ENCODE measurements around the gene SNRPA. TPM values are rescaled to one million over a fixed set of nuclear protein-coding genes. Genes with fewer than 3 reads are reported as not detected.

Gene SNRPA
- total RNA-seq, 1 donor from 2014 or later: 130 TPM

DNA sequence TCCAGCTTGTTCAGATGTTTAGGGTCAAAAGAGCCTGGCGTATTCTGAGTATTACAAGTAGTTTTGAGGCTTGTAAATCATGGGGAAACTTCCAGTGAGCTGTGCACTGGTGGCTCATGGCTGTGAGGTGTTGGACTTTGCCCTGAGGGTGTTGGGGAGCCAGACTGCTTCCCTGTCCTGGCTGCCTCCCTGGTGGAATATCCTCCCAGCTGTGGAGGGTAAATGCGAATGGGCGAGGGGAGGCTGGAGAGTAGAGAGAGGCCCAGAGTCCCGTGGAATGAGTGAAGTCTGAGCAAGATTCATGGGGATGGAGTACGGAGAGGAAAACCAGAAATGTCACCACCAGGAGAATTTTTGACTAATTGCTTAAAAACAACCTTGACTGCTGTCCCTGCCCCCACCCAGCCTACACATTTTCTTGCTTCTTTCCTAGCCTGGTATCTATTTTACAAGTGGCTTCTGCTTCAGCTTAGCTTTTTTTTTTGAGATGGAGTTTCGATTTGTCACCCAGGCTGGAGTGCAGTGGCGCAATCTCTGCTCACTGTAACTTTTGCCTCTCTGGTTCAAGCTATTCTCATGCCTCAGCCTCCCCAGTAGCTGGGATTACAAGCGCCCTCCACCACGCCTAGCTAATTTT, 3.7 kb downstream of the SNRPA start:
- Mint-ChIP-seq H3K4me1 (ENCODE audit: unreplicated experiment) (peaks cover 27% of the 10 kb centered on the region), H3K4me3 (peak overlapping the region; percentile 84), H3K27ac (peak overlapping the region; percentile 95), H3K9me3 (no peaks in the 10 kb centered on the region), H3K36me3 (peaks cover 20% of the 10 kb centered on the region), H3K27me3 (no peaks in the 10 kb centered on the region)
- TF ChIP-seq, protein P1, sequence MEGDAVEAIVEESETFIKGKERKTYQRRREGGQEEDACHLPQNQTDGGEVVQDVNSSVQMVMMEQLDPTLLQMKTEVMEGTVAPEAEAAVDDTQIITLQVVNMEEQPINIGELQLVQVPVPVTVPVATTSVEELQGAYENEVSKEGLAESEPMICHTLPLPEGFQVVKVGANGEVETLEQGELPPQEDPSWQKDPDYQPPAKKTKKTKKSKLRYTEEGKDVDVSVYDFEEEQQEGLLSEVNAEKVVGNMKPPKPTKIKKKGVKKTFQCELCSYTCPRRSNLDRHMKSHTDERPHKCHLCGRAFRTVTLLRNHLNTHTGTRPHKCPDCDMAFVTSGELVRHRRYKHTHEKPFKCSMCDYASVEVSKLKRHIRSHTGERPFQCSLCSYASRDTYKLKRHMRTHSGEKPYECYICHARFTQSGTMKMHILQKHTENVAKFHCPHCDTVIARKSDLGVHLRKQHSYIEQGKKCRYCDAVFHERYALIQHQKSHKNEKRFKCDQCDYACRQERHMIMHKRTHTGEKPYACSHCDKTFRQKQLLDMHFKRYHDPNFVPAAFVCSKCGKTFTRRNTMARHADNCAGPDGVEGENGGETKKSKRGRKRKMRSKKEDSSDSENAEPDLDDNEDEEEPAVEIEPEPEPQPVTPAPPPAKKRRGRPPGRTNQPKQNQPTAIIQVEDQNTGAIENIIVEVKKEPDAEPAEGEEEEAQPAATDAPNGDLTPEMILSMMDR (conservative IDR thresholded peaks at IDR 0.05): peak; percentile 17
- DNase-seq (ENCODE audit: extremely low spot score, unreplicated experiment): no peak

DNA sequence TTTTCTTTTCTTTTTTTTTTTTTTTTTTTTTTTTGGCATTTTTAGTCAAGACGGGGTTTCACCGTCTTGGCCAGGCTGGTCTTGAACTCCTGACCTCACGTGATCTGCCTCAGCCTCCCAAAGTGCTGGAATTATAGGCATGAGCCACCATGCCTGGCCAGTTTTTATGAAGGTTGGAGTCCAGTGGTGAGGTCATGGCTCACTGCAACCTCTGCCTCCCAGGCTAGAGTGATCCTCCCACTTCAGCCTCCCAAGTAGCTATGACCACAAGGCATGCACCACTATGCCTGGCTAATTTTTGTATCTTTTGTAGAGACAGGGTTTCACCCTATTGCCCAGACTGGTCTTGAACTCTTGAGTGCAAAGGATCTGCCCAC, 4.2 kb downstream of the SNRPA start:
- Mint-ChIP-seq H3K4me3 (peak overlapping the region; percentile 34), H3K9me3 (no peaks in the 10 kb centered on the region), H3K4me1 (ENCODE audit: unreplicated experiment) (peaks cover 22% of the 10 kb centered on the region), H3K36me3 (peaks cover 20% of the 10 kb centered on the region), H3K27me3 (no peaks in the 10 kb centered on the region), H3K27ac (peak overlapping the region; percentile 95)
- TF ChIP-seq, protein P1 (conservative IDR thresholded peaks at IDR 0.05): no peak
- DNase-seq (ENCODE audit: extremely low spot score, unreplicated experiment): no peak

DNA sequence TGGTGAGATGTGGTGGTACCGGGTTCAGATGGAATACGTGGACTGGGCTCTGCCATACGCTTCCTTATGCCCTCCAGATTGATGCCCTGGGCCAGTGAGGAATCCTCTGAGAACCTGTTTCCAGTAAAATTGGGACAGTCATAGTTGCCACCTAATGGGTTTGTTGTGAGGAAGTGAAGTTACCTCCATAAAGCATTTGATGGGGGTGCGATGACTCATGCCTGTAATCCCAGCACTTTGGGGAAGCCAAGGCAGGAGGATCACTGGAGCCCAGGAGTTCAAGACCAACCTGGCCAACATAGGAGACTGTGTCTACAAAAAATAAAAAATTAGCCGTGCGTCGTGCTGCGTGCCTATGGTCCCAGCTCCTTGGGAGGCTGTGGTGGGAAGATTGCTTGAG, 4.8 kb downstream of the SNRPA start:
- DNase-seq (ENCODE audit: extremely low spot score, unreplicated experiment): no peak
- peak overlapping the region; percentile 95 for H3K27ac Mint-ChIP-seq
- H3K4me3 Mint-ChIP-seq: peak overlapping the region; percentile 34
- peaks cover 19% of the 10 kb centered on the region for H3K4me1 Mint-ChIP-seq (ENCODE audit: unreplicated experiment)
- no peaks in the 10 kb centered on the region for H3K27me3 Mint-ChIP-seq
- peaks cover 20% of the 10 kb centered on the region for H3K36me3 Mint-ChIP-seq
- no peaks in the 10 kb centered on the region for H3K9me3 Mint-ChIP-seq
- TF ChIP-seq, protein P1 (conservative IDR thresholded peaks at IDR 0.05): no peak

DNA sequence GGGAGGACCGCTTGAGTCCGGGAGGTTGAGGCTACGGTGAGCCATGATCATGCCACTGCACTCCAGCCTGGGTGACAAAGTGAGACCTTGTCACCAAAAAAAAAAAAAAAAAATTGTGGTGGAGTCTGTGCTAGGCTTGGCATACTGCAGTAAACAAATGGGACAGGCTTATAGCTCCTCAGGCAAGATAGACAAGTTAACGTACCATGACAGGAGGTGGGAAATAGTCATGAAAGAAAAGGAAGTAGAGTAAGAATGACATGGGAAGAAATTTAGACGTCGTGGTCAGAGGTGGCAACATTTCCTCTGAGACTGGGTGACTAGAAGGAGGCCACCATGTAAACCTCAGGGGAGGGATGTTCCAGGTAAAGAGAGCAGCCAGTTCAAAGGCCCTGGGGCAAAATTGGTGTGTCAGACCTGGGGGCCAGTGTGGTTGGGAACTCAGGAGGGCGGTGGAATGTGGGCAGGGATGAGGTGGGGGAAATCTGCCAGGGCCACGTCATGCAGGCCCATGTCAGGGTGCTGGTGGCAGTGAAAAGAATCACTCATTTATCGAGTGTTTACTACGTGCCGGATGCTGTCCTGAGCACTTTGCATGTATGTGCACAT, 5.6 kb downstream of the SNRPA start:
- Mint-ChIP-seq H3K36me3 (peaks cover 23% of the 10 kb centered on the region), H3K9me3 (no peaks in the 10 kb centered on the region), H3K27ac (peak overlapping the region; percentile 62), H3K4me3 (peak overlapping the region; percentile 12), H3K4me1 (ENCODE audit: unreplicated experiment) (peaks cover 19% of the 10 kb centered on the region), H3K27me3 (no peaks in the 10 kb centered on the region)
- DNase-seq (ENCODE audit: extremely low spot score, unreplicated experiment): no peak
- TF ChIP-seq, protein P1 (conservative IDR thresholded peaks at IDR 0.05): no peak

DNA sequence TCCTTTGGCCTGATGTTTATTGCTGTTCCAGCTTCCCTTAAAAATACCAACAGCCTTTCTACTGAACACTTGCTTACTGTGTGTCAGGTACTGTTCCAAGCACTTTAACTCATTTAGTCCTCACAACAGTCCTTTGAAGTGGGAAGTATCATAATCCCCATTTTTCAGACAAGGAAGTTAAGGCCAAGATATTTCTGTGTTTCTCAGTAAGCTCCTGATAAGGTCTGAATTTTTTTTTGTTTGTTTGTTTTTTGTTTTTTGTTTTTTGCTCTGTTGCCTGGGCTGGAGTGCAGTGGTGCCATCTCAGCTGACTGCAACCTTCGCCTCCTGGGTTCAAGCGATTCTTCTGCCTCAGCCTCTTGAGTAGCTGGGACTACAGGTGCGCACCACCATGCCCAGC, 7.5 kb downstream of the SNRPA start:
- H3K4me1 Mint-ChIP-seq (ENCODE audit: unreplicated experiment): peaks cover 15% of the 10 kb centered on the region
- no peaks in the 10 kb centered on the region for H3K9me3 Mint-ChIP-seq
- TF ChIP-seq, protein P1 (conservative IDR thresholded peaks at IDR 0.05): no peak
- no peak overlapping the region for H3K27ac Mint-ChIP-seq
- no peaks in the 10 kb centered on the region for H3K27me3 Mint-ChIP-seq
- H3K36me3 Mint-ChIP-seq: peaks cover 28% of the 10 kb centered on the region
- H3K4me3 Mint-ChIP-seq: no peak overlapping the region
- DNase-seq (ENCODE audit: extremely low spot score, unreplicated experiment): no peak
